Activated CD4-positive, CD25-positive, alpha-beta regulatory T cell treated with anti-CD3 and anti-CD28 coated beads, Interleukin-2, amount 50 U/mL, for 24 hours (primary cell): ENCODE measurements around the gene ZMIZ1.

Experiments used
- ATAC-seq, 2 donors: fragments of 150-1000 bp; cut with Tn5 transposase; one replicate each; pipeline ENCODE4 v1.10.0; 2021; ENCODE audit warnings: mild to moderate bottlenecking in 1 of 2, moderate library complexity in 1 of 2

The ZMIZ1 gene

DNA sequence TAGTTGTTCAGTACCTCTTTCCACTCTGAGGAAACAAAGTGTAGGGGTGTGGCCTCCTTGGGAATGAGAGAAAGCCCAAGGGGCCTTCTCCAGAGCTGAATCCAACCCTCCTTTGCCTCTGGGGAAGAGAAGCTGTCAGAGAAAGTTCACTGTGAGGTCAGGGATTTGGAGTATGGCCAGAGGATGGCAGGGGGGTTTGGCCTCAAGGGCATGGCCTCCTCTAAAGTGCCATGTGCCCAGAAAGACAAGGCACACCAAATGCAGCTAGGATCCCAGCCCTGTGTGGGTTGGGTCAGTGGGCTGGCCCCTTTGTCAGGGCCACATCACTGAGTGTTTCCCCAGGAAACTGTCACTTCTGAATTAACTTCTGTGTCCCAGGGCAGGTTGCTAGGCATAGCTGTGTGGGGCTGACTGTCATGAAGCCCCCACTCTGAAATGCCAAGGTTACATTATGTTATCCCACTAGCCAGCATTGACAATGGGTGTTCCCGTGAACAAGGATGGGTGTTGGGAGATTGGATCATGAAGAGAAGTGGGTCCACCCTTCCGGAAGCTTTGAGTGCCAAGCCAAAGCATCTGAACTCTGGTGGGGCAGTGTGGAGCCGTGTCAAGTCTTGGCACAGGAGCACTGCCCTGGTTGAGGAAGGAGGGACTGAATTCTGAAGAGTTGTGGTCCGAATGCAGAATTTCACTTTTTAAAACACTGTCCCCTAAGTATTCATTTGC, 123.3 kb downstream of the ZMIZ1 start:
- ATAC-seq, result no peak

DNA sequence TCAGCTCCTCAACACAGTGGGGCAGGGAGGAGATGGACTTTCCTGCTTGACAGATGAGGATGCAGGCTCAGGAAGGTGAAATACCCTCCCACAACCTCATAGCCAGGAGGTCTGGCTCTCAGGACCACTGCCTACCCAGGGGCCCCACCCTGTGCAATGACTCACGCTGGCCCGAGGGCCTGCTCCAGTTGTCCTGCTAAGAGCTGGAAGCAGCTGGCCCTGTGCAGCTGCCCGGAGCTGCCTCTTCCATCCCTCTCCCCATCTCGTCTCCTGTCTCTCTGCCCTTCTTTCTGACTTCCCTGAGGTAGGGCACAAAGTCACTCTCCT, 123.9 kb downstream of the ZMIZ1 start:
- no peak for ATAC-seq

GRCh38 chr10:79193694-79194382, 125.1 kb downstream of the ZMIZ1 start:
- no peak for ATAC-seq

- ATAC-seq, result peak; percentile 76 to 87
Observed at GRCh38 chr10:79195091-79195923, 126.5 kb downstream of the ZMIZ1 start.

- peak; percentile 55 to 59 for ATAC-seq
Observed at GRCh38 chr10:79196470-79197461, 128.0 kb downstream of the ZMIZ1 start.

DNA sequence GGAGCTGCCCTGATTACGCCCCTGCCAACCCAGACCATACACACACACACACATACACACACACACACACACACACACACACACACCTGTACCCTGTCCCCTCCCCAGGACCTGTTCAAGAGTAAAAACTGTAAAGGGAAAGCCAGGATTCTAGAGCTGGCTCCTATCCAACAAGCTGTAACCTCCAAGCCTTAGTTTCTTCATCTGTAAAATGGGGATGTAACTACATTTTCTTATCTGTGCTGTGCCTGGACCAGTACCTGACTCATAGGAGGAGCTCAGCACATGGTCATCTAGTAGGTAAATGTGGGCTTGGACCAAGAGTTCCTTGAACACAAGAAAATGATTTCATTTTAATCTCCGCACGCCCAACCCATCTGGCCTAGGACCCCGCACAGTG, 128.8 kb downstream of the ZMIZ1 start:
- ATAC-seq, result no peak

DNA sequence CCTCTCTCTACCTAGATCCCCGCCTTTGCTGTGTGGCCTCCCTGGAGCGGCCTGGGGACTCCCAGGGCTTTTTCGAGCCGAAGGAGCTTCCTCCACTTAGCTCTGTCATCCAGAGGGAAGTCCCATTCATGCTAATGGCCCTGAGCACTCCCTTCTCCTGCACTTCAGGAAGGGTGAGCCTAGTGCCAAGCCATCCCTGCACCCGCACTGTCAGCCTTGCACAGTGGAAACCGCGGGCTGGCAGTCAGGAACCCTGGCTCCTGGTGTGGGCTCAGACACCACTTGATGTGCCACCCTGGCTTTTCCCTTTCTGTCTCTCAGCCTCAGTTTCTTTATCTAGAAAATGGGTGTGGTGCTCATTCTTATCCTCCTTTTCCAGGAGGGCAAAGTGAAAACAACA, 131.6 kb downstream of the ZMIZ1 start:
- no peak for ATAC-seq

GRCh38 chr10:79201706-79202105, 132.9 kb downstream of the ZMIZ1 start:
- no peak for ATAC-seq

DNA sequence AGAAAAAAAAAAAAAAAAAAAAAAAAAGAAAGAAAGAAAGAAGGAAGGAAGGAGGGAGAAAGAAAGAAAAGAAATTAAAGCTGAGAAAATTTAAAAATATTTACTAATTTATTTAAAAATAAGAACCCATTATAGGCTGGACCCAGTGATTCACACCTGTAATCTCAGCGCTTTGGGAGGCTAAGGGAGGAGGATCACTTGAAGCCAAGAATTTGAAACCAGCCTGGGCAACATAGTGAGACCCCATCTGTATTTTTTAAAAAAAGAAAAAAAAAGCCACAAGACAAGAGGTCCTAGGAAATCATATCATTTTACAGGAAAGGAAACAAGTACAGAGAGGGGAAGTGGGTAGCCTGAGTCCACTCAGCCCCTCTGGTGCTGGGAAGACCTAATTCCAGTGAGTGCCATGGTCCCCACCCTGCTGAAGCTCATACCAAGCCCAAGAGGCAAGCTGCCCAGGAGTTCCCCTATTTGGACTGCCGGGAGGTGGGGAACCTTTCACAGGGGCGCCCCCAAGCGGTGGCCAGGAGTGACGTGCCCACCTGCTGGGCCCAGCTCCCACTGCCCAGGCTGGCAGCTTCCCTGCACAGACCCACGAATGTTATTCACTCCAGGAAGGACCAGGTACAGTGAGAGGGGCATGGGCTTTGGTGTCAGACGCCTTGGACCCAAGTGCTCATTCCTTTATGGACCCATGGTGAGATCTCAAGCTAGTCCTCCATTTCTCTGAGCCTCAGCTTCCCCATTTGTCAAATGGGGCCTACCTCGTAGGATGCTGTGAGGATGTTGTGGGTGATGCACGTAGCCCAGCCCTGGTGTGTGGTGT, 133.6 kb downstream of the ZMIZ1 start:
- peak in 1 of 2 donors; percentile 44 for ATAC-seq

GRCh38 chr10:79203014-79203644, 134.4 kb downstream of the ZMIZ1 start:
- no peak for ATAC-seq

DNA sequence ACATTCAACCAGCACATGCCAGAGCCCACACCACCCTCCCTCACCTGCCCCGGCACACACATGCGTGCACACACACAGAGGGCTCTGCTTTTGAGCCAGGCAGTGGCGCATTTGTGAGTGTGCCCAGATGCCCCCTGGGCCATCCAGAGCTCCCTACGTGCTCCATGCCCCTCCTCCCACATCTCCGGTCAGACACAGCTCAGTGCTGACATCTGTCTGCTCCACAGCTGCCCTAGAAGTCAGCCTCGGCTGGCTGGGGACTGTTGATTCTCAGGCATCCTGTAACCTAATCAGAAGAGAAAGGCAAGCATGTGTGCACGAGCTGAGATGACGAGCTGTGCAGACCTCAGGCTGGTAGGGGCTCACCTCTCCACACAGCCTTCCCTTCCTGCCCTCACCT, 135.1 kb downstream of the ZMIZ1 start:
- ATAC-seq, result no peak

- no peak for ATAC-seq
Observed at GRCh38 chr10:79206300-79207095, 137.7 kb downstream of the ZMIZ1 start.

- no peak for ATAC-seq
Observed at GRCh38 chr10:79207096-79207357, 138.3 kb downstream of the ZMIZ1 start.

DNA sequence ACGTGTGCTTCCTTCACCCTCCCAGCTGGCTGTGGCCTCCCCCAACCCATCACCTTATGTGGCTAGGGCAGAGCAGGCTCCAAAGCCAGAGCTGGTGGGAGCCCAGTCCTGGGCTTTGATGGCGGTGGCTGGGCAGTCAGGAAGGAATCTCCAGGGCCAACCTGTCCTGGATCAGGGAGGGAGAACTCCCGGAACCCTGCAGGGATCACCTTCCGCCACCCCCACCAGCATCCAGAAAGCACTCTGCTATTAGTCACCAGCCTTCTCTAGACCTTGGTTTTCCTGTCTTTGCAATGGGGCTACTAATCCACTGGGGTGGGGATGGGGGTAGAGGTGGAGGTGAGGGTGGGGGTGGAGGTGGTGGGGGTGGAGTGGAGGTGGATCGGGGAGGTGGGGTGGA, 139.0 kb downstream of the ZMIZ1 start:
- ATAC-seq, result no peak

DNA sequence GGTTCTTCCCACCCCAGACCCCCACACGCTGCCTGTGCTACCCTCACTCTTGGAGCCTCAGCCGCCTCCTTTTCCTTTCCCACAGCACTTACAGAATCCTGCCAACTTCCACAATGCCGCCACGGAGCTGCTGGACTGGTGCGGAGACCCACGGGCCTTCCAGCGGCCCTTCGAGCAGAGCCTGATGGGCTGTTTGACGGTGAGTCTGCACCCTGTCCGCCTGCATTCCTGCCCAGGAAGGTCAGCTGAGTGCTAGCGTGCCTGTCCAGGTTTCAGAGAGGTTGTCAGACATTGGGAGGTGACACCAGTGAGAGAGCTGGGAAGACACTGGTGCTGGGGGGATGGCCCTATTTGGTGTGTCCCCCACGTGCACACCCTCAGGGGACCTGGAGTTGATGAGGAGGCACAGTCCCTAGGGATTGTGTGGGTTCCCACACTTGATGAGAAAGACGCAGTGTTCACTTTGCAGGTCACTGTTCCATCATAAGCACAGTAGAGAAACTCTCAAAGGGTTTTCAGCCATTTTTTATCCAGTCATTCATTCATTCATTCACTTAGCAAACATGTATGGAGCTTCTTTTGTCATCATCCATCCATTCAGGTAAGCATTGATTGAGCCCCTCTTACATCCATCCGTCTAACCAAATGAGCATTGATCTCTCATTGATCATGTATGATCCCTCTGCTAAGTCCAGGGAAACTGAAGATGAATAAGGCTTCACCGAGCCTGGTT, 139.7 kb downstream of the ZMIZ1 start:
- no peak for ATAC-seq

DNA sequence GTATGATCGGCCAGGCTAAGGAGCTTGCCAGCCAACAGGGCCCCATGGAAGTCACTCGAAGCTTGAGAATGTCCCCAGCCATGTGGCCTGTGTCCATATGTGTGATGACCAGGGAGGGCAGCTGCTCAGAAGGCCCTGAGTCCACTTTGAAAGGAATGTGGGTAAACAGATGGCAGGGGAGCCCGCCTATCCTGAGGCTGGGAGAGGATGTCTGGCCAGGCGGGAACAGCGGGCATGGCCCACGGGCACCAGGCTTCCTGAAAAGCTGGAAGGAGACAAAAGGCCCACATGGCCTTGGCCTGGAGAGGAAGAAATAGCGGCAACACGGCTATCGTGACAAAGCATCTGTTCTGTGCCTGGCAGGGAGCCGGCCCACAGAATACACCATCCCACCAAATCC, 140.6 kb downstream of the ZMIZ1 start:
- ATAC-seq, result no peak

- ATAC-seq, result no peak
Observed at GRCh38 chr10:79209831-79210230, 141.1 kb downstream of the ZMIZ1 start.

- no peak for ATAC-seq
Observed at GRCh38 chr10:79210672-79211071, 141.9 kb downstream of the ZMIZ1 start.

DNA sequence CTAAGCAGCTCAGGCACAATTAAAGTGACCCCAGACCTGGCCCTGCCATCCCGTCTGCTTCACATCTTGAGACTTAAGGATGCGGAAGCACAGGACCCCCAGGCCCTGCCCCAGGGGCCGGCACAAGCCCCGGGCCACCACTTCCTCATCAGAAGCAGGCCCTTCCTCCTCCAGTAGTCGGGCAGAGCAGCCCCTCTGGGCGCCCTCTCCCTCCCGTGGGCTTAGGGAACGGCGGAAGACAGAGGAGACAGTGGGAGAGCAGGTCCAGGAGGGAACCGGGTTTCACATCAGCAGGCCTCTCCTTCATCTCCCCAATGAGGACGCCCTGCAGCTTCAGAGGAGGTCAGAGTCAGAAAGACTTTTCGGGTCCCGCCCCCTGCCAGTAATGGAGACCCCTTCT, 142.8 kb downstream of the ZMIZ1 start:
- ATAC-seq, result no peak

DNA sequence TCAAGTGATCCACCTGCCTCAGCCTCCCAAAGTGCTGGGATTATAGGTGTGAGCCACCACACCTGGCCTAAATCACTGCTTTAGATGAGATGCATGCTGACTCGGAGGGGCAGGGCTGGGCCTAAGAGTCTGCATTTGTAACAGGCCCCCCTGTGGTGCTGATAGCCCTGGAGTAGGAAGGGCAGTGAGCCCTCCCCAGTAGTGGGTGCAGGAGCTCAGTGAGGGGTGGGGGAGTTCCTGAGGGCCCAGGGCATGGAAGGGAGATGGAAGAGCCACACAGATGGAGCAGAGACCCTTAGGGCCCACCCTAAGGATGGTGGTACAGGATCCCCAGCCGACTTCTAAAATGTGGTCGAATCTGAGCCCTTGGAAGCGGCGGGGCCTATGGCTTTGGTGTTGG, 146.8 kb downstream of the ZMIZ1 start:
- ATAC-seq, result no peak
